NCI-H1436 treated with DMSO at 0.1 percent for 48 hours (cell line): ENCODE measurements around the gene TMEM109.

Experiments used
- DNase-seq: peaks from one replicate; lab custom pipeline; 2025; lab: John Stamatoyannopoulos, UW

The TMEM109 gene

GRCh38 chr11:60925868-60926267 lies 11.9 kb downstream of the TMEM109 start:
- no peak for DNase-seq

- no peak for DNase-seq
Measured at GRCh38 chr11:60926500-60926899, 12.5 kb downstream of the TMEM109 start.

- no peak for DNase-seq
Measured at GRCh38 chr11:60927061-60927592, 13.2 kb downstream of the TMEM109 start.

- DNase-seq = no peak
Measured at GRCh38 chr11:60927600-60927999, 13.6 kb downstream of the TMEM109 start.

GRCh38 chr11:60928563-60929001 lies 14.6 kb downstream of the TMEM109 start:
- no peak for DNase-seq

- DNase-seq = no peak
Measured at GRCh38 chr11:60929764-60930163, 15.8 kb downstream of the TMEM109 start.

- DNase-seq = no peak
Measured at GRCh38 chr11:60930394-60930793, 16.4 kb downstream of the TMEM109 start.

- no peak for DNase-seq
Measured at GRCh38 chr11:60931917-60932316, 18.0 kb downstream of the TMEM109 start.

GRCh38 chr11:60932605-60933356 lies 18.8 kb downstream of the TMEM109 start:
- DNase-seq = no peak

- DNase-seq = no peak
Measured at GRCh38 chr11:60933416-60934123, 19.6 kb downstream of the TMEM109 start.

GRCh38 chr11:60934124-60934789 lies 20.3 kb downstream of the TMEM109 start:
- no peak for DNase-seq

- DNase-seq = no peak
Measured at GRCh38 chr11:60934790-60935605, 21.0 kb downstream of the TMEM109 start.

- no peak for DNase-seq
Measured at GRCh38 chr11:60935676-60936442, 21.9 kb downstream of the TMEM109 start.

GRCh38 chr11:60936467-60937143 lies 22.6 kb downstream of the TMEM109 start:
- DNase-seq = no peak

GRCh38 chr11:60937144-60937527 lies 23.2 kb downstream of the TMEM109 start:
- no peak for DNase-seq

- no peak for DNase-seq
Measured at GRCh38 chr11:60937811-60938210, 23.9 kb downstream of the TMEM109 start.

GRCh38 chr11:60938500-60938899 lies 24.5 kb downstream of the TMEM109 start:
- DNase-seq = no peak

- no peak for DNase-seq
Measured at GRCh38 chr11:60939301-60939700, 25.3 kb downstream of the TMEM109 start.

GRCh38 chr11:60939855-60940254 lies 25.9 kb downstream of the TMEM109 start:
- no peak for DNase-seq

- no peak for DNase-seq
Measured at GRCh38 chr11:60941371-60942119, 27.6 kb downstream of the TMEM109 start.
